ENCODE results near the gene SCAMP4. TPM values are rescaled to one million over a fixed set of nuclear protein-coding genes. Genes with fewer than 3 reads are reported as not detected.

SCAMP4 gene
- total and polyA plus RNA-seq, 5 experiments from 2014 or later = 12.1 to 23.4 (median 15.5) TPM

GRCh38 chr19:1921825-1922224, 16.6 kb downstream of the SCAMP4 start:
- no peaks in the 10 kb centered on the region for H3K9me3 Mint-ChIP-seq
- no peak for ATAC-seq
- POLR2A ChIA-PET = no interaction called here

DNA sequence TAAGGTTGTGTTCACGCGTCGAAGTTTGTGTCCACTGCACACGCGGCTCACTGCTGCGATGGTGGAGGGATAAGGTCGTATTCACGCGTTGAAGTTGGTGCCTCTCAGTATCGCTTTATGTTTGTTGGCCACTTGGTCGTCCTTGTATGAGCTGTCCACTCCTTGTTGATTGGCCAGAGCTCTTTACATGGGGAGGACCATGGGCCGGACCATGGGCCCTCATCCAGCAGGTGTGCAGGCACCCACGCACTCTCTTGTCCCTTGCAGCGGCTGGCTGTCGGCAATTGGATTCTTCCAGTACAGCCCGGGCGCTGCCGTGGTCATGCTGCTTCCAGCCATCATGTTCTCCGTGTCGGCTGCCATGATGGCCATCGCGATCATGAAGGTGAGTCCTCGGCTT, 17.6 kb downstream of the SCAMP4 start:
- H3K36me3 Mint-ChIP-seq = peaks cover 0 to 34% (median 0%) of the 10 kb centered on the region in 3 donors
- ATAC-seq (no peak), DNase-seq (no peak)
- H3K4me1 Mint-ChIP-seq = peaks cover under 1 to 5% (median 4%) of the 10 kb centered on the region in 4 donors
- POLR2A ChIA-PET = no interaction called here
- H3K27ac Mint-ChIP-seq = no peak overlapping the region
- H3K9me3 Mint-ChIP-seq = no peaks in the 10 kb centered on the region
- no peak overlapping the region for H3K4me3 Mint-ChIP-seq
- H3K27me3 Mint-ChIP-seq = no peaks in the 10 kb centered on the region

More at GRCh38 chr19:1921825-1922224, 16.6 kb downstream of the SCAMP4 start:
- H3K27ac Mint-ChIP-seq = no peak overlapping the region
- no peak for DNase-seq
- peaks cover 0 to 36% (median 0%) of the 10 kb centered on the region in 3 donors for H3K36me3 Mint-ChIP-seq
- no peaks in the 10 kb centered on the region for H3K27me3 Mint-ChIP-seq
- H3K4me1 Mint-ChIP-seq = no peaks in the 10 kb centered on the region
- H3K4me3 Mint-ChIP-seq = no peak overlapping the region

DNA sequence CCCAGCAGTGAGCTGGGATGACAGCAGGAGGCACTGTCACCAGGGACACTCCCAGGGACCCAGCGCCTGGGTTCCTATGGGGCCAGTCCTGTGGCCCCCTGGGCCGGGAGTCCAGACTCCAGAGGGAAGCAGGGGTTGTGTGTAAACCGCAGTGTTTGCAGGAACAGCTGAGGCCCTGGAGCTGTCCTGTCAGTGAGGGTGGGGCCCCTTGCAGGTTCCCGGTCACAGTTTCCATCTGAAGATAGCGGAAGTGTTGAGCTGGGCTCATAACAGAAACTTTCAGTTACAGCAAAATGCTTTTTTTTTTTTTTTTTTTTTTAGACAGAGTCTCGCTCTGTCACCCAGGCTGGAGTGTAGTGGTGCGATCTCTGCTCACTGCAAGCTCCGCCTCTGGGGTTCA, 18.1 kb downstream of the SCAMP4 start:
- ATAC-seq = no peak
- no peaks in the 10 kb centered on the region for H3K9me3 Mint-ChIP-seq
- H3K4me3 Mint-ChIP-seq = no peak overlapping the region
- POLR2A ChIA-PET = interaction anchor here (0.6 to 0.7 kb wide), 2 partner anchors 16 to 419 kb away, joined by 3 to 4 read pairs; no protein-coding TSS in a partner anchor
- H3K4me1 Mint-ChIP-seq = peaks cover 3 to 7% (median 7%) of the 10 kb centered on the region in 4 donors
- H3K36me3 Mint-ChIP-seq = peaks cover 0 to 30% (median 0%) of the 10 kb centered on the region in 3 donors
- DNase-seq = no peak
- H3K27ac Mint-ChIP-seq = no peak overlapping the region
- no peaks in the 10 kb centered on the region for H3K27me3 Mint-ChIP-seq

DNA sequence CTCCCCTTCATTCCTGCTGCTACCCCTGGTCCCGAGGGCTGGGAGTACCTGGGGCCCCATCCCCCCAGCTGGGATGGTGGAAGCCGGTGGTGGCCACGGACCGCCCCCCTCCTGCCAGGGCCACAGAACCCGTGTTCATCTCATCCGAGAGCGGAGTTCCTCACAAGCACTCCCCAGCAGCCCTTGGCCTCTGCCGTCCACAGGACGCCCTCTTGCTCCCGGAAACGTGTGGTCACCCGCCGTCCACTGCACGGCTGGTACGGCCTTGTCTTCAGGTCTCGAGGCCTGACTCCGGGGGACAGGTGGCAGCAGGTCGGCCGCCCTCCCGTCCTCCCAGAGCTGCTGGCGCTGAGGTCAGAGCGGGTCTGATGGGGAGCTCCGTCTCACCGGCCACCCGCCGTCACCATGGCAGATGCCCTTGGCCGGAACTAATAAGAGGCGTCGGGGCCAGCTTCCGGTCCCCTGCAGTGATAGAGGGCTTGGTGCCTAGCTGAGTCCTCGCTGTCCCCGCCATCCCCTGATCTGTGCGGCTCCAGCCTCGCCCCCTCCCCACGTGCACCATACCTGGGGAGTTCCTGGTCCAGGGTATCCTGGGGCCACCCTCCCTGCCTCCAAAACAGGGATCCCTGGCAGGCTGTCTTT, 19.2 kb downstream of the SCAMP4 start:
- Mint-ChIP-seq H3K36me3 (peaks cover 0 to 23% (median 0%) of the 10 kb centered on the region in 3 donors), H3K4me1 (peaks cover 3 to 14% (median 11%) of the 10 kb centered on the region in 4 donors), H3K9me3 (no peaks in the 10 kb centered on the region), H3K4me3 (no peak overlapping the region), H3K27me3 (no peaks in the 10 kb centered on the region), H3K27ac (no peak overlapping the region)
- ATAC-seq (no peak), DNase-seq (no peak)
- POLR2A ChIA-PET = no interaction called here

DNA sequence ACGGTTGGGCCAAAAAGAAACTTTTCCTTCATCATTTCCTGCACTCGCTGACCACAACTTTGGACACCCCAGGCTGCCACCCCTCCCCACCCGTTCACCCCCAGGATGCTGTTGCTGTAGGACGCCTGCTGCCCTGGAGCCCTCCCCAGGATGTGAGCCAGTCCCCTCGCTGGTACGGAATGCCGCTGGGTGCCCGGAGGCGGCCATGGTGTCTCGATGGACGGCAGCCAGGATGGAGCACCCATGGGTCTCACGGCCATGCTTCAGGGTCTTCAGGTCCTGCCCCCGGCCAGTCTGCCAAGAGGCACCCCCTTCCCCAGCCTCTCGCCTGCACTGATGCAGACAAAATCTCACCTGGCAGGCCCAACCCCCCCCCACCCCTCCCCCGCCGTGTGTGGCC, 20.3 kb downstream of the SCAMP4 start:
- no peak for ATAC-seq
- Mint-ChIP-seq H3K4me1 (peaks cover 4 to 24% (median 20%) of the 10 kb centered on the region in 4 donors), H3K9me3 (no peaks in the 10 kb centered on the region), H3K36me3 (peaks cover 0 to 14% (median 0%) of the 10 kb centered on the region in 3 donors), H3K27ac (no peak overlapping the region), H3K27me3 (no peaks in the 10 kb centered on the region), H3K4me3 (no peak overlapping the region)
- POLR2A ChIA-PET = no interaction called here
- DNase-seq = no peak

GRCh38 chr19:1929021-1929742, 24.0 kb downstream of the SCAMP4 start:
- ATAC-seq (peak; percentile 89), DNase-seq (peak; percentile 68 to 87 (median 80))
- Mint-ChIP-seq H3K4me1 (peaks cover 7 to 36% (median 25%) of the 10 kb centered on the region in 4 donors), H3K9me3 (no peaks in the 10 kb centered on the region), H3K27me3 (no peaks in the 10 kb centered on the region), H3K4me3 (peak overlapping the region; percentile 75 to 88 (median 82)), H3K27ac (peak overlapping the region in 8 of 10 donors; percentile 53 to 93 (median 85)), H3K36me3 (peaks cover 0 to 8% (median 0%) of the 10 kb centered on the region in 3 donors)
- POLR2A ChIA-PET = interaction anchor here (0.7 to 4.7 kb wide), 10 partner anchors 14 to 741 kb away, joined by 3 to 26 read pairs (median 4); partner anchors contain the start of genes ADAT3 and SCAMP4

GRCh38 chr19:1931445-1931844, 26.2 kb downstream of the SCAMP4 start:
- H3K9me3 Mint-ChIP-seq = peaks cover 0 to 4% (median 0%) of the 10 kb centered on the region in 9 donors
- peaks cover 0 to 3% (median 0%) of the 10 kb centered on the region in 3 donors for H3K36me3 Mint-ChIP-seq
- POLR2A ChIA-PET = interaction anchor here (0.6 to 4.7 kb wide), 4 partner anchors 11 to 338 kb away, joined by 3 to 26 read pairs (median 4); no protein-coding TSS in a partner anchor
- peak overlapping the region in 2 of 10 donors; percentile 56 to 69 for H3K27ac Mint-ChIP-seq
- H3K27me3 Mint-ChIP-seq = no peaks in the 10 kb centered on the region
- no peak overlapping the region for H3K4me3 Mint-ChIP-seq
- DNase-seq = no peak
- H3K4me1 Mint-ChIP-seq = peaks cover 13 to 45% (median 31%) of the 10 kb centered on the region in 4 donors
- no peak for ATAC-seq

DNA sequence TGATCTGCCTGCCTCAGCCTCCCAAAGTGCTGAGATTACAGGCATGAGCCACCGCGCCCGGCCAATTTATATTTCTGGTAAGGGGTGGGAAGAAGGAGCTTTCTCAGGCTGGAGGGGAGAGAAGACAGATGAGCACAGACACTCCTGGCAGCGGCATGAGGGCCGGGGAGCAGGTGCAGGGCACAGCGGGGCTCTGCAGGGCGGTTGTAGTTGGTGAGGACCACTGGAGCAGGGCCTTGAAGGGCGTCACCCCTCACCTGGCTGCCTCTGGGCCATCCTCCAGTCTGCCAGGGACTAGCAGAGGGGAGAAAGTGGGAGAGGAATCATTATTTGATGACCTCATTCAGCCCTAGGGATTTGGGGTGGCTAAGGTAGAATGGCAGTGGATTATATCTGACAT, 27.2 kb downstream of the SCAMP4 start:
- peak overlapping the region in 2 of 10 donors; percentile 18 to 80 for H3K27ac Mint-ChIP-seq
- H3K9me3 Mint-ChIP-seq = peaks cover 0 to 4% (median 0%) of the 10 kb centered on the region in 9 donors

DNA sequence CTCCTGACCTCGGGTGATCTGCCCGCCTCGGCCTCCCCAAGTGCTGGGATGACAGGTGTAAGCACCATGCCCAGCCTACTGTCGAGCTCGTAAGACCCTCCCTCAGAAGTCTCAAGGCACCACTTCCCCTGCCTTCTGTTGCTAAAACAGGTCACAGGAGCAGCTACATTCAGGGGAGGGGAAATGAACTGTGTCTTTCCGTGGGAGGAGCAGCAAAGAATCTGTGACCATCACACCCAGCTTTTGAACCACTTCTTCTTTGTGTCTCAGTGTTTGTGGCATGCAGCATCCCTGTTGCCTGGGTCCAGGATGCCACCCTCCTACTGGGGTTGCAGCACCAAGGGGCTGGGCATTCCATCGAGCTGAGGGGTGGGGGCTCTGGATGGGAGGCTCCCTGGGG, 28.0 kb downstream of the SCAMP4 start:
- H3K4me1 Mint-ChIP-seq = peaks cover 14 to 38% (median 30%) of the 10 kb centered on the region in 4 donors
- peak overlapping the region in 1 of 10 donors; percentile 28 for H3K4me3 Mint-ChIP-seq
- peak overlapping the region in 2 of 10 donors; percentile 67 to 69 for H3K27ac Mint-ChIP-seq
- H3K27me3 Mint-ChIP-seq = no peaks in the 10 kb centered on the region
- POLR2A ChIA-PET = interaction anchor here (1.2 to 4.7 kb wide), 2 partner anchors 10 to 77 kb away, joined by 3 to 26 read pairs; no protein-coding TSS in a partner anchor
- H3K9me3 Mint-ChIP-seq = peaks cover 0 to 4% (median 0%) of the 10 kb centered on the region in 9 donors
- DNase-seq = no peak
- ATAC-seq = no peak
- peaks cover 0 to 3% (median 0%) of the 10 kb centered on the region in 3 donors for H3K36me3 Mint-ChIP-seq

More for the DNA sequence above, 27.2 kb downstream of the SCAMP4 start:
- Mint-ChIP-seq H3K4me1 (peaks cover 17 to 45% (median 33%) of the 10 kb centered on the region in 4 donors), H3K4me3 (peak overlapping the region in 1 of 10 donors; percentile 11), H3K36me3 (peaks cover 0 to 3% (median 0%) of the 10 kb centered on the region in 3 donors), H3K27me3 (no peaks in the 10 kb centered on the region)
- DNase-seq (no peak), ATAC-seq (no peak)
- POLR2A ChIA-PET = interaction anchor here (0.6 to 4.7 kb wide), 5 partner anchors 11 to 337 kb away, joined by 3 to 26 read pairs (median 5); no protein-coding TSS in a partner anchor

DNA sequence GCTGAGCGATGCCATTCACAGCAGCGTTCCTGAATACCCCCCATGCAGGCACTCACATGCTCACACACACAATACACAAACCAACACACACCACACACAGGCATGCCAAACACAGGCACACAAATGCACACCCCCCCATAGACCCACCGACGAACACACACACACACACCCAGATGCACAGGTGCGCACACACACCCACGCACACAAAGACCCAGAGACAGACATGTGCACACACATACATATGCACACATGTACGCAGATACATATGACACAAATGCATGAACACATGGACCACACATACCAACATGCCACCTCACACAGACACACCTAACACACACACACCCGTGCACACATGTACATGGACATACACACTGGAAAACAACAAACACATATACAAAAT, 28.7 kb downstream of the SCAMP4 start:
- H3K27ac Mint-ChIP-seq = peak overlapping the region in 6 of 10 donors; percentile 8 to 70 (median 52)
- POLR2A ChIA-PET = interaction anchor here (4.7 kb wide), 1 partner anchor 9 kb away, joined by 26 read pairs; no protein-coding TSS in a partner anchor
- ATAC-seq (no peak), DNase-seq (no peak)
- H3K36me3 Mint-ChIP-seq = peaks cover 0 to 3% (median 0%) of the 10 kb centered on the region in 3 donors
- H3K9me3 Mint-ChIP-seq = peaks cover 0 to 4% (median 0%) of the 10 kb centered on the region in 9 donors
- H3K4me1 Mint-ChIP-seq = peaks cover 14 to 38% (median 28%) of the 10 kb centered on the region in 4 donors
- H3K4me3 Mint-ChIP-seq = peak overlapping the region in 1 of 10 donors; percentile 64
- H3K27me3 Mint-ChIP-seq = no peaks in the 10 kb centered on the region

DNA sequence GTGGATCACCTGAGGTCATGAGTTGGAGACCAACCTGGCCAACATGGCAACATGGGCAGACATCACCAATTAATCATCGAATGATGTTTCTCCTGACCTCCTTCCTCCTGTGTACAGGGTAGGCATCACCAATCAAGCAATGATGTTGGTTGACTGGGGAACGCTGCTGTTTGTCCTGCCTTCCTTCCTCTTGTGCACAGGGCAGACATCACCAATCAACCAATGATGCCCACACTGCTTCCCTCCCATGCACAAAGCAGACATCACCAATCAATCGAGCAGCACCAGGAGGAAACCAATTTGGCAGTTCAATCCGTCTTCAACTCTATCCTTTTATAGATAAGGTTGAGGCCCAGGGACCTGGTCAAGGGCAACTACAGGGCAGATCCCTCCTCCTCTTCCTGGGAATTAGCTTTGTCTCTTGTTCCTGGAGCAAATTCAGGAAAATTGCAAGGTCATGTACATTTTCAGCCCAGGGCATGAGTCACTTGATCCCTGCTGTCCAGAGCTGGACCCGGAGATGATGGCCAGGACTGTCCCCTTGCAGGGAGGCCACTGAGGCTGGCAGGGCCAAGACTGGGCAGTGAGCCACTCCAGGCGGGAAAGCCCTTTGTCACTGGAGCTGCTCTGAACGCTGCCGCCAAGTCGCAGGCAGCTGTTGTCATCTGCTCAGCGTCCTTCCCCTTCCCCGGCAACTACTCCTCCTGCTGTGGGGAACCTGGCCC, 30.4 kb downstream of the SCAMP4 start:
- H3K4me3 Mint-ChIP-seq = no peak overlapping the region
- ATAC-seq (no peak), DNase-seq (no peak)
- POLR2A ChIA-PET = interaction anchor here (2.0 kb wide), 1 partner anchor 71 kb away, joined by 4 read pairs; no protein-coding TSS in a partner anchor
- H3K27me3 Mint-ChIP-seq = no peaks in the 10 kb centered on the region
- peak overlapping the region in 6 of 10 donors; percentile 39 to 86 (median 76) for H3K27ac Mint-ChIP-seq
- H3K4me1 Mint-ChIP-seq = peaks cover 17 to 36% (median 23%) of the 10 kb centered on the region in 4 donors
- H3K36me3 Mint-ChIP-seq = peaks cover 0 to 3% (median 0%) of the 10 kb centered on the region in 3 donors
- peaks cover 0 to 4% (median 0%) of the 10 kb centered on the region in 9 donors for H3K9me3 Mint-ChIP-seq

DNA sequence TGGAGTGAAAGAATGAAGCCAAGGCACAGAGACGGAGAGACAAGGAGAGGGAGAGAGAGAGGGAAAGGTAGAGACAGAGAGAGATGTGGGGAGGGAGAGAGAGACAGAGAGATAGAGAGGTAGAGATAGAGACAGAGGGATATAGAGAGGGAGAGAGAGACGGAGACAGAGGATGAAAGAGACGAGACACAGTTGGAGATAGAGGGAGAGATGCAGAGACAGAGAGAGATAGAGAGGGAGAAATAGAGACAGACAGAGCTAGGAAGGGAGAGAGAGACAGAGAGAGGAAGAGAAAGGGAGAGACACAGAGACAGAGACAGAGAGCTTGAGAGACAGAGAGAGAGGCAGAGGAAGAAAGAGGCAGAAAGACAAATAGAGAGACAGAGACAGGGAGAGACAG, 31.2 kb downstream of the SCAMP4 start:
- DNase-seq = no peak
- peaks cover 0 to 4% (median 0%) of the 10 kb centered on the region in 9 donors for H3K9me3 Mint-ChIP-seq
- H3K4me3 Mint-ChIP-seq = no peak overlapping the region
- no peak for ATAC-seq
- H3K27ac Mint-ChIP-seq = peak overlapping the region in 8 of 10 donors; percentile 20 to 92 (median 68)
- H3K36me3 Mint-ChIP-seq = peaks cover 0 to 3% (median 0%) of the 10 kb centered on the region in 3 donors
- POLR2A ChIA-PET = interaction anchor here (0.8 to 2.0 kb wide), 3 partner anchors 32 to 72 kb away, joined by 3 to 4 read pairs (median 3); no protein-coding TSS in a partner anchor
- no peaks in the 10 kb centered on the region for H3K27me3 Mint-ChIP-seq
- peaks cover 17 to 36% (median 23%) of the 10 kb centered on the region in 4 donors for H3K4me1 Mint-ChIP-seq

All from naive thymus-derived CD8-positive, alpha-beta T cell (primary cell).